Adrenal gland (tissue), 5 donors: Measurements from ENCODE around the gene CACNA1C.

Source experiments
- POLR2A ChIP-seq, 2 donors: fragments of 450-650 bp; IDR thresholded peaks; one replicate each; pipeline ENCODE4 v1.6.1; 2017; ENCODE audit warnings: antibody characterized with exemption in 2 of 2, mild to moderate bottlenecking in 2 of 2, moderate library complexity in 1 of 2
- TF ChIP-seq, protein P1 (sequence below), 6 experiments: fragments of 450-650 bp in 4 of 6; fragments of 200-600 bp in 2 of 6; sonication (generic) in 1 of 6; IDR thresholded peaks; 1 replicate in 5 of 6; 2 replicates in 1 of 6; pipeline versions ENCODE4 v1.5.1 to v1.8.0; 2016 to 2021; ENCODE audit warnings: antibody characterized with exemption in 6 of 6, mild to moderate bottlenecking in 2 of 6, moderate library complexity in 1 of 6
- donor health status: DM: no; HTN: no; CAD: no.

DNA sequence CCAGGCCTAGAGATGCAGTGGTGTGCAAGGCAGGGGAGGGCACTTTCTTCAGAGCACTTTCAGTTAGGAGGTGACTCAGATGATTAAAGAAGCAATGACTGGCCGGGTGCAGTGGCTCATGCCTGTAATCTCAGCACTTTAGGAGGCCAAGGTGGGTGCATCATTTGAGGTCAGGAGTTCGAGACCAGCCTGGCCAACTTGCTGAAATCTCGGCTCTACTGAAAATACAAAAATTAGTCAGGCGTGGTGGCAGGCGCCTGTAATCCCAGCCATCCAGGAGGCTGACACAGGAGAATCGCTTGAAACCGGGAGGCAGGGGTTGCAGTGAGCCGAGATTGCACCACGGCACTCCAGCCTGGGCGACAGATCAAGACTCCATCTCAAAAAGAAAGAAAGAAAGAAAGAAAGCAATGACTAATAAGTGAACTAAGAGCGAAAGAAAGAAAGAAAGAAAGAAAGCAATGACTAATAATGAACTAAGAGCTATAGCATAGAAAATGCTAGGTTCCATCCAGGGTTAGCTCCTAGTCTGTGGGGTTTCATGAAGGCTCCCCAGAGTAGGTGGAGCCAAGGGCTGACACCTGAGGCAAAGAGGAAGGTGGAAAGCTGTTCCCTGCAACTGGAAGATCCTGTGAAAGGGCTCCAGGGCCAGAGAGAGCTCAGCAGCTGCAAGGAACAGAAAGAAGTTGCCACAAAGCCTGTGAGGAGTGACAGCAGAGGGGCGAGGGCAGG, 334.5 kb downstream of the CACNA1C start:
- TF ChIP-seq, protein P1, sequence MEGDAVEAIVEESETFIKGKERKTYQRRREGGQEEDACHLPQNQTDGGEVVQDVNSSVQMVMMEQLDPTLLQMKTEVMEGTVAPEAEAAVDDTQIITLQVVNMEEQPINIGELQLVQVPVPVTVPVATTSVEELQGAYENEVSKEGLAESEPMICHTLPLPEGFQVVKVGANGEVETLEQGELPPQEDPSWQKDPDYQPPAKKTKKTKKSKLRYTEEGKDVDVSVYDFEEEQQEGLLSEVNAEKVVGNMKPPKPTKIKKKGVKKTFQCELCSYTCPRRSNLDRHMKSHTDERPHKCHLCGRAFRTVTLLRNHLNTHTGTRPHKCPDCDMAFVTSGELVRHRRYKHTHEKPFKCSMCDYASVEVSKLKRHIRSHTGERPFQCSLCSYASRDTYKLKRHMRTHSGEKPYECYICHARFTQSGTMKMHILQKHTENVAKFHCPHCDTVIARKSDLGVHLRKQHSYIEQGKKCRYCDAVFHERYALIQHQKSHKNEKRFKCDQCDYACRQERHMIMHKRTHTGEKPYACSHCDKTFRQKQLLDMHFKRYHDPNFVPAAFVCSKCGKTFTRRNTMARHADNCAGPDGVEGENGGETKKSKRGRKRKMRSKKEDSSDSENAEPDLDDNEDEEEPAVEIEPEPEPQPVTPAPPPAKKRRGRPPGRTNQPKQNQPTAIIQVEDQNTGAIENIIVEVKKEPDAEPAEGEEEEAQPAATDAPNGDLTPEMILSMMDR (IDR thresholded peaks at IDR 0.05) = no peak
- no peak for TF ChIP-seq POLR2A (IDR thresholded peaks at IDR 0.05)
